ENCODE measurements around the gene DRAM1. TPM values are rescaled to one million over a fixed set of nuclear protein-coding genes. Genes with fewer than 3 reads are reported as not detected.
A peak's percentile ranks its signal among the peaks of the same experiment; 100 is the strongest.

Gene DRAM1
- total and polyA plus RNA-seq, 2 of the 4 experiments (the other 2 are of a cell fraction), result 20.0 to 27.2 TPM

- intact Hi-C loops (cut with micrococcal nuclease), result no loop called here
- no peaks in the 10 kb centered on the region for H4K20me1 ChIP-seq (ENCODE audit: insufficient read depth, low read length)
- no peaks in the 10 kb centered on the region for H3K27me3 ChIP-seq (ENCODE audit: control insufficient read depth, insufficient read depth, low read length)
- no peak overlapping the region; the same call in 1 of the 2 replicates for H3K4ac ChIP-seq (ENCODE audit: low read depth, low read length)
- H3K9me1 ChIP-seq (ENCODE audit: insufficient read depth, low read length), result peaks cover 6% of the 10 kb centered on the region; the same call in 1 of the 2 replicates
- H2AK9ac ChIP-seq (replicated peaks; ENCODE audit: low read depth, low read length, poor library complexity), result no peak overlapping the region
- peaks cover 12% of the 10 kb centered on the region for H3K4me1 ChIP-seq (ENCODE audit: control insufficient read depth, insufficient read depth, low read length)
- in situ Hi-C loops (cut with MboI; ENCODE audit: low sequenced_read_pairs), result loop anchor here (25.0 kb wide), 1 partner anchor 559 kb away; the partner anchor contains the start of gene IGF1
- H4K5ac ChIP-seq (ENCODE audit: low read depth, low read length), result no peak overlapping the region
- WGBS, 2 experiments (ENCODE audit: extremely low coverage in 2 of 2, insufficient read length in 1 of 2), result no CpG with 5 or more reads among the region's 5 CpGs
- DNase-seq (no peak), ATAC-seq (ENCODE audit: low read depth) (no peak)
- H3K18ac ChIP-seq (ENCODE audit: low read depth, low read length), result peak overlapping the region; percentile 59; the same call in 1 of the 2 replicates
- H3K23ac ChIP-seq (ENCODE audit: low read depth, low read length), result no peak overlapping the region
- no peak overlapping the region for H3K4me2 ChIP-seq (ENCODE audit: low read depth, low read length)
- no peak overlapping the region for H2BK15ac ChIP-seq (ENCODE audit: low read depth, low read length)
- H2BK5ac ChIP-seq (ENCODE audit: low read depth, low read length, poor library complexity, severe bottlenecking), result no peak overlapping the region
- no peak overlapping the region for H3K56ac ChIP-seq (ENCODE audit: extremely low read depth, insufficient read depth, low read length)
- H2BK120ac ChIP-seq (ENCODE audit: low read depth, low read length), result no peak overlapping the region
- H4K91ac ChIP-seq (ENCODE audit: insufficient read depth, low read depth, low read length), result no peak overlapping the region
- no TSS peak for BruUV-seq (replicated peaks)
- no peak overlapping the region for H2AFZ ChIP-seq (replicated peaks; ENCODE audit: low read length, poor library complexity)
- H2AK5ac ChIP-seq (ENCODE audit: low read depth, low read length), result no peak overlapping the region; the same call in 1 of the 2 replicates
- ChIA-PET CTCF (no interaction called here), POLR2A (ENCODE audit: unreplicated experiment) (no interaction called here)
- no peak overlapping the region for H4K8ac ChIP-seq (ENCODE audit: low read depth in 2 of 2, low read length in 2 of 2)
- no peaks in the 10 kb centered on the region for H3K9me3 ChIP-seq (ENCODE audit: control insufficient read depth, insufficient read depth, low read length)
- 0 out of 2 replicates have a peak overlapping the region, but pooled peaks have one; percentile 63 for H3K14ac ChIP-seq (replicated peaks; ENCODE audit: low read depth, low read length)
- H3K79me1 ChIP-seq (ENCODE audit: low read depth in 1 of 2, low read length in 2 of 2), result no peaks in the 10 kb centered on the region
- no peak overlapping the region for H3K9ac ChIP-seq (ENCODE audit: low read depth, low read length)
- no peak overlapping the region for H3K4me3 ChIP-seq (ENCODE audit: insufficient read depth, low read depth, low read length)
- H3K27ac ChIP-seq (ENCODE audit: insufficient read depth, low read length), result no peak overlapping the region
- dilution Hi-C loops (cut with HindIII; ENCODE audit: low sequenced_read_pairs, unreplicated experiment), result no loop called here
- H3K36me3 ChIP-seq (ENCODE audit: control insufficient read depth, insufficient read depth, low read length), result no peaks in the 10 kb centered on the region; the same call in 1 of the 2 replicates
- no peak for TF ChIP-seq RCOR1 (IDR thresholded peaks at IDR 0.05; ENCODE audit: insufficient replicate concordance, low read length)
- TF ChIP-seq MXI1 (IDR thresholded peaks at IDR 0.05; ENCODE audit: borderline replicate concordance, low read depth, low read length), result no peak
- no peak for TF ChIP-seq ELK1 (IDR thresholded peaks at IDR 0.05; ENCODE audit: borderline replicate concordance, low read depth, low read length)
- TF ChIP-seq CEBPB (IDR thresholded peaks at IDR 0.05; ENCODE audit: low read depth, low read length), result no peak
- TF ChIP-seq CHD1 (IDR thresholded peaks at IDR 0.05; ENCODE audit: low read depth, low read length), result no peak
- TF ChIP-seq MAZ (IDR thresholded peaks at IDR 0.05; ENCODE audit: borderline replicate concordance, low read depth, low read length), result no peak
- no peak for TF ChIP-seq RAD21 (IDR thresholded peaks at IDR 0.05; ENCODE audit: low read length)
- TF ChIP-seq MAFK (IDR thresholded peaks at IDR 0.05; ENCODE audit: low read depth, low read length), result no peak
- no peak for TF ChIP-seq SMC3 (IDR thresholded peaks at IDR 0.05; ENCODE audit: low read depth, low read length)
- no peak for TF ChIP-seq BHLHE40 (IDR thresholded peaks at IDR 0.05; ENCODE audit: low read depth, low read length)
- TF ChIP-seq CTCF (conservative IDR thresholded peaks at IDR 0.05; ENCODE audit: low read depth, low read length), result no peak
- TF ChIP-seq USF2 (IDR thresholded peaks at IDR 0.05; ENCODE audit: low read depth, low read length), result no peak
- TF ChIP-seq FOS (IDR thresholded peaks at IDR 0.05; ENCODE audit: low read depth, low read length), result no peak
- no peak for TF ChIP-seq NFE2L2 (IDR thresholded peaks at IDR 0.05; ENCODE audit: low read depth, low read length)
- H2BK20ac ChIP-seq (ENCODE audit: low read depth, low read length), result no peak overlapping the region; the same call in 1 of the 2 replicates
These were observed 51.2 kb downstream of the DRAM1 start for GRCh38 chr12:101928556-101928955.

All from IMR-90 (cell line).